Neutrophil (primary cell): Measurements from ENCODE around the gene SLC6A11.

Source experiments
- H3K27ac ChIP-seq: fragments of 200-600 bp; sonication (generic); 2 replicates; pipeline ENCODE4 v1.5.1; 2016; ENCODE audit warnings: mild to moderate bottlenecking, moderate library complexity
- H3K27me3 ChIP-seq: fragments of 200-600 bp; sonication (generic); 2 replicates; pipeline ENCODE4 v1.6.0; 2016; ENCODE audit warnings: mild to moderate bottlenecking
- H3K36me3 ChIP-seq: fragments of 200-600 bp; sonication (generic); 2 replicates; pipeline ENCODE4 v1.5.1; 2017
- H3K4me1 ChIP-seq, 2 experiments: fragments of 200-600 bp in 1 of 2; sonication (generic) in 1 of 2; 1 replicate in 1 of 2; 2 replicates in 1 of 2; pipeline versions ENCODE4 v1.5.1 to v1.6.1; 2013 to 2016; ENCODE audit warnings: low read depth in 1 of 2, low read length in 1 of 2, mild to moderate bottlenecking in 1 of 2, moderate library complexity in 1 of 2; ENCODE audit not compliant: control insufficient read depth in 1 of 2, insufficient read depth in 1 of 2
- H3K4me3 ChIP-seq, 2 experiments: fragments of 200-600 bp in 1 of 2; sonication (generic) in 1 of 2; 1 replicate in 1 of 2; 2 replicates in 1 of 2; pipeline ENCODE4 v1.5.1; 2013 to 2016; ENCODE audit warnings: low read depth in 1 of 2, low read length in 1 of 2, mild to moderate bottlenecking in 1 of 2, moderate library complexity in 1 of 2
- H3K9me3 ChIP-seq: fragments of 200-600 bp; sonication (generic); 2 replicates; pipeline ENCODE4 v1.5.1; 2016
- TF ChIP-seq, protein P1 (sequence below): fragments of 200-600 bp; sonication (generic); IDR thresholded peaks from 2 replicates; pipeline ENCODE4 v1.5.1; 2016; ENCODE audit warnings: antibody characterized with exemption

The SLC6A11 gene

DNA sequence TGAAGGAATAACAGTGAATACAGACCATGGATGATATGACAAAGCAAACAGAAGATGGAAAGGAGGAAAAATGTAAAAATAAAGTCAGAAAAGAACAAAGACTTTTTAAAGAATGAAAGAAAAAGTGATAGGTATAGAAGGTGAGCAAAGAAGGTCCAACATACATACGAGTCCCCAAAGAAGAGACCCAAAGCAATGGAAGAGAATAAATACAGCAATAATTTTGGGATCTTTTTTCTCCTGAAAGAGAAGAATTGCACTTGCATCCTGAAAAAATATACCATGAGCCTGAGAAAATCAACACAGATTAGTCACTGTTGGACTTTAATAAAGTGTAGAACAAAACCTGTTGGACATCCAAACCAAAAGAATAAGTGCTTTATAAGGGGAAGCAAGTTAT, 91.2 kb downstream of the SLC6A11 start:
- Histone ChIP-seq H3K36me3 (no peaks in the 10 kb centered on the region), H3K27me3 (peaks cover 6% of the 10 kb centered on the region), H3K9me3 (peaks cover 6% of the 10 kb centered on the region), H3K4me1 (no peaks in the 10 kb centered on the region), H3K4me3 (no peak overlapping the region), H3K27ac (no peak overlapping the region)
- TF ChIP-seq, protein P1, sequence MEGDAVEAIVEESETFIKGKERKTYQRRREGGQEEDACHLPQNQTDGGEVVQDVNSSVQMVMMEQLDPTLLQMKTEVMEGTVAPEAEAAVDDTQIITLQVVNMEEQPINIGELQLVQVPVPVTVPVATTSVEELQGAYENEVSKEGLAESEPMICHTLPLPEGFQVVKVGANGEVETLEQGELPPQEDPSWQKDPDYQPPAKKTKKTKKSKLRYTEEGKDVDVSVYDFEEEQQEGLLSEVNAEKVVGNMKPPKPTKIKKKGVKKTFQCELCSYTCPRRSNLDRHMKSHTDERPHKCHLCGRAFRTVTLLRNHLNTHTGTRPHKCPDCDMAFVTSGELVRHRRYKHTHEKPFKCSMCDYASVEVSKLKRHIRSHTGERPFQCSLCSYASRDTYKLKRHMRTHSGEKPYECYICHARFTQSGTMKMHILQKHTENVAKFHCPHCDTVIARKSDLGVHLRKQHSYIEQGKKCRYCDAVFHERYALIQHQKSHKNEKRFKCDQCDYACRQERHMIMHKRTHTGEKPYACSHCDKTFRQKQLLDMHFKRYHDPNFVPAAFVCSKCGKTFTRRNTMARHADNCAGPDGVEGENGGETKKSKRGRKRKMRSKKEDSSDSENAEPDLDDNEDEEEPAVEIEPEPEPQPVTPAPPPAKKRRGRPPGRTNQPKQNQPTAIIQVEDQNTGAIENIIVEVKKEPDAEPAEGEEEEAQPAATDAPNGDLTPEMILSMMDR, result no peak

DNA sequence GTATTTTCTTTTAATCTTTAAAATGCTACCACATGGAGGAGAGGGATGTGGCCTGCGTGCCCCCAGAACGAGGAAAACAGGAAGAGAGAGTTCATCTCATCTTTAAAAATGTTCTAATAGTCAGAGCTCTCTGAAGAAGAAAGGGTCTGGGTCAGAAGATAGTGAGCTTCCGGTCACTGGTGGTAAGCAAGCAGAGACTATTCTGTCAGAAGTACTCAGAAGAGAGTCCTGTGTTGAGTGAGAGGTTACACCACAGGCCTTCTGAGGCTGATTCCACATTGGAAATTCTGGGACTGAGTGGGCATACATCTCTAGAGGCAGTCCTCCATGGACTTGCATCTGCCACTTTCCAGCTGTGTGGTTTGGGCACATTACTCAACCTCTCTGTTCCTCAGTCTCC, 94.3 kb downstream of the SLC6A11 start:
- H3K4me1 ChIP-seq, result no peaks in the 10 kb centered on the region
- H3K4me3 ChIP-seq, result no peak overlapping the region
- no peaks in the 10 kb centered on the region for H3K27me3 ChIP-seq
- H3K27ac ChIP-seq, result no peak overlapping the region
- H3K9me3 ChIP-seq, result peaks cover 6% of the 10 kb centered on the region
- TF ChIP-seq, protein P1, result no peak
- H3K36me3 ChIP-seq, result no peaks in the 10 kb centered on the region

DNA sequence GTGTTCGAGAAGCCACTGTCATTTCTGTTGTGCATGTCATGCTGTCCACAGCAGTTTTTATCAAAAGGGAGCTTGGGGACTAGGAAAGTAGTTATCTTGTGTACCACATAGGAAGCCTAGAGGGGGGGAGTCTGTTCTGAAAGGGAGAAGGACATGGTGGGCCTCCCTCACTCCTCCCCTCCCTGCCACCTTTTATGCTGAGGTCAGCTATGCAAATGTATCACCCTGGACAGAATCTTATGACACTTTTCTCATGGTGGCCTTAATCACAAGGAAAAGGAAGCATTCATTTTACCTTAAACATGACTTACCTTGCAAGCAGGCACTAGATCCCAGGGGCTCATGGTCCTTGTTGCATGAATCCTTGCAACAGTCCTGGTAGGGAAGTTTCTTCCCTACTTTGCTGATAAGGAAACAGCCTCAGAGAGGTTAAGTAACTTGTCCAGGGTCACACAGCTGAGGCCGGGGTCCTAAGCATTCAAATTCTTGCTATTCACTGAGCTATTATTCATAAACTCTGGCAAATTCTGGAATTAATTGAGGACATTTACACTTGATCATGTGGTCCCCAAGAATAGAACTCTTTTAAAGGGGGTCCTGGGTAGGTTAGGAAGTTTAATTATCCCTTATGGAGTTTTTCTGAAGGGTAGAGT, 95.4 kb downstream of the SLC6A11 start:
- TF ChIP-seq, protein P1, result no peak
- H3K36me3 ChIP-seq, result no peaks in the 10 kb centered on the region
- no peak overlapping the region for H3K27ac ChIP-seq
- peaks cover 6% of the 10 kb centered on the region for H3K9me3 ChIP-seq
- no peak overlapping the region for H3K4me3 ChIP-seq
- no peaks in the 10 kb centered on the region for H3K4me1 ChIP-seq
- no peaks in the 10 kb centered on the region for H3K27me3 ChIP-seq

DNA sequence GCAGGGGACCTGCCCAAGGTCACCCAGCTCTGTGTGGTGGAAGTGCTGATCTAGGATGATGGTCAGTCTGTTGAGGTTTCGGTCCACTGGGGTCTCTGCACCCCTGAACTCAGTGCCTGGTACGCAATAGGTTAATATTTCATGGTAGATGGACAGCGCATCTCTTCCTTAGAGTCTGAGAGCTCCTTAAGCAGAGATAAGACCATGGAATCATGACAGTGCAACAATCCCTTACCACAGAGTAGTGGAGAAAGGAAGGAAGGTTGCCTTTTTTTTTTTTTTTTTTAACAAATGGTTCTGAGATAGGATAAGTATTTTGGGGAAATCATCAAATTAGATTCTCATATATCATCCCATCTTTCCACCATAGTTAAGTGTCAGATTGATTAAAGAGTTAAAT, 96.8 kb downstream of the SLC6A11 start:
- H3K36me3 ChIP-seq, result no peaks in the 10 kb centered on the region
- H3K27ac ChIP-seq, result no peak overlapping the region
- no peaks in the 10 kb centered on the region for H3K27me3 ChIP-seq
- peaks cover 1% of the 10 kb centered on the region for H3K9me3 ChIP-seq
- H3K4me1 ChIP-seq, result no peaks in the 10 kb centered on the region
- no peak overlapping the region for H3K4me3 ChIP-seq
- TF ChIP-seq, protein P1, result no peak

DNA sequence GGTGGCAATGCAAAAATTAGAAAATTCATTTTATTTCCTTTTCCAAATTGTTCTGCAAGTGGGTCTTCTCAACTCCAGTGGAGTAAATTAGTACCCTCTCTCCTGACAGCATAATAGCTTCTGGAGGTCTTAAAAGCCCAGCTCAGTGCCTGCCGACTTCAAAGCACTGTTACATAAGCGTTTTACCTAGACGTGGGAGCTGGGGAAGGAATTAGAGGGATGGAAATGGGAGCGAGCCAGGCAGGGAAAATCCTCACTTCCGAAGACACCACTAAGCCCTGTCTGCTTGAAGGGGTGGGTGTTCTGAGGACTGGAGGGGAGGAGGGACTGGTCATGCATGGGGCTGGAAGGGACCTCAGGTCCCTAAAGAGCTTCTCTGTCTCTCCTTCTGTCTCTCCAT, 99.3 kb downstream of the SLC6A11 start:
- Histone ChIP-seq H3K9me3 (no peaks in the 10 kb centered on the region), H3K36me3 (no peaks in the 10 kb centered on the region), H3K27me3 (peaks cover 5% of the 10 kb centered on the region), H3K4me1 (no peaks in the 10 kb centered on the region), H3K4me3 (no peak overlapping the region), H3K27ac (no peak overlapping the region)
- TF ChIP-seq, protein P1, result no peak
